HG03159 (cell line): ENCODE measurements around the gene TADA2A.

Experiments used
- ATAC-seq: cut with Tn5 transposase; IDR thresholded peaks from one replicate; pipeline ENCODE4 v1.9.1; 2021; ENCODE audit warnings: mild to moderate bottlenecking, moderate library complexity; ENCODE audit not compliant: unreplicated experiment

The TADA2A gene

GRCh38 chr17:37521821-37522220, 115.1 kb downstream of the TADA2A start:
- no peak for ATAC-seq

GRCh38 chr17:37523715-37524219, 117.1 kb downstream of the TADA2A start:
- no peak for ATAC-seq

- ATAC-seq, result no peak
Observed at GRCh38 chr17:37527249-37527851, 120.7 kb downstream of the TADA2A start.
